Liver (tissue), 3 donors: Measurements from ENCODE around the gene MB21D2.

Source experiments
- CTCF ChIP-seq: fragments of 150-350 bp; IDR thresholded peaks from 2 replicates; pipeline ENCODE4 v1.5.1; 2017; ENCODE audit warnings: improper control_type of control experiment, low read depth, low read length; ENCODE audit not compliant: missing input control
- EGR1 ChIP-seq, 2 donors: IDR thresholded peaks; 2 replicates each; pipeline ENCODE4 v1.6.1; 2016 to 2018; ENCODE audit warnings: antibody characterized with exemption in 2 of 2, low read depth in 2 of 2
- JUND ChIP-seq, 2 donors: IDR thresholded peaks; 2 replicates each; pipeline ENCODE4 v1.6.1; 2016; ENCODE audit warnings: antibody characterized with exemption in 2 of 2
- MAX ChIP-seq: IDR thresholded peaks from 2 replicates; pipeline ENCODE4 v1.6.1; 2016; ENCODE audit warnings: antibody characterized with exemption
- RAD21 ChIP-seq, 2 donors: IDR thresholded peaks; 2 replicates each; pipeline ENCODE4 v1.6.1; 2016; ENCODE audit warnings: antibody characterized with exemption in 2 of 2, mild to moderate bottlenecking in 2 of 2
- REST ChIP-seq: IDR thresholded peaks from 2 replicates; pipeline ENCODE4 v1.6.1; 2016; ENCODE audit warnings: antibody characterized with exemption, mild to moderate bottlenecking
- SP1 ChIP-seq: IDR thresholded peaks from 2 replicates; pipeline ENCODE4 v1.6.1; 2018; ENCODE audit warnings: antibody characterized with exemption, mild to moderate bottlenecking
- TAF1 ChIP-seq: conservative IDR thresholded peaks from 2 replicates; pipeline ENCODE4 v1.6.1; 2016; ENCODE audit warnings: antibody characterized with exemption, mild to moderate bottlenecking
- YY1 ChIP-seq: IDR thresholded peaks from 2 replicates; pipeline ENCODE4 v1.6.1; 2016; ENCODE audit warnings: antibody characterized with exemption, mild to moderate bottlenecking
- ZBTB33 ChIP-seq: IDR thresholded peaks from 2 replicates; pipeline ENCODE4 v1.6.1; 2016; ENCODE audit warnings: antibody characterized with exemption
- donor health status: healthy.
- donor health status: healthy.

- TF ChIP-seq CTCF, result no peak
- TF ChIP-seq JUND (IDR thresholded peaks at IDR 0.05), result no peak
- no peak for TF ChIP-seq ZBTB33
- TF ChIP-seq SP1, result no peak
- TF ChIP-seq REST, result no peak
- TF ChIP-seq YY1, result no peak
- no peak for TF ChIP-seq EGR1 (IDR thresholded peaks at IDR 0.05; ENCODE audit: low read depth in 2 of 2)
- no peak for TF ChIP-seq RAD21 (IDR thresholded peaks at IDR 0.05)
- TF ChIP-seq TAF1, result no peak
- no peak for TF ChIP-seq MAX
These were observed 170.5 kb downstream of the MB21D2 start for GRCh38 chr3:192747145-192747544.
